ENCODE results near the gene ZBTB20. TPM values are rescaled to one million over a fixed set of nuclear protein-coding genes. Genes with fewer than 3 reads are reported as not detected.

ZBTB20 gene
- total RNA-seq, 5 donors from 2014 or later (not counting 1 experiment from before 2014, with no cell fraction given): 43.1 to 80.7 (median 48.4) TPM

- H3K27ac ChIP-seq (ENCODE audit: low read length): no peak overlapping the region
- ChIA-PET POLR2A (interaction anchor here in 1 of 2 donors (0.6 kb wide), 2 partner anchors 12 to 18 kb away, joined by 3 read pairs; no protein-coding TSS in a partner anchor), CTCF (no interaction called here)
- H3K4me1 ChIP-seq (ENCODE audit: control insufficient read depth in 1 of 2, extremely low read depth in 1 of 2, insufficient read depth in 2 of 2, low read length in 2 of 2): no peaks in the 10 kb centered on the region
- H3K36me3 ChIP-seq (ENCODE audit: control insufficient read depth in 2 of 2, extremely low read depth in 1 of 2, insufficient read depth in 1 of 2, low read length in 1 of 2): no peaks in the 10 kb centered on the region
- no CpG with 5 or more reads among the region's 2 CpGs for WGBS (ENCODE audit: insufficient coverage)
- no peaks in the 10 kb centered on the region for H3K27me3 Mint-ChIP-seq
- peaks cover 0 to 4% (median 0%) of the 10 kb centered on the region in 3 donors for H3K9me3 Mint-ChIP-seq
- H3K4me1 Mint-ChIP-seq: peaks cover 6 to 23% (median 17%) of the 10 kb centered on the region in 3 donors
- no peak overlapping the region for H3K27ac Mint-ChIP-seq
- no peak overlapping the region for H3K4me3 ChIP-seq (ENCODE audit: control insufficient read depth in 1 of 2, extremely low read depth in 1 of 2, low read length in 1 of 2)
- no peak overlapping the region for H3K4me3 Mint-ChIP-seq
- ATAC-seq (replicated peaks in 1 of 4) (no peak), DNase-seq (no peak)
- no peaks in the 10 kb centered on the region for H3K9me3 ChIP-seq
- H3K27me3 ChIP-seq (replicated peaks in 1 of 2; ENCODE audit: control insufficient read depth in 2 of 2, extremely low read depth in 1 of 2, insufficient read depth in 2 of 2, low read length in 1 of 2): no peaks in the 10 kb centered on the region
- H3K36me3 Mint-ChIP-seq: peaks cover 38% of the 10 kb centered on the region
Measured at GRCh38 chr3:114792159-114792918, 354.7 kb downstream of the ZBTB20 start.

- DNase-seq: no peak
- H3K4me1 ChIP-seq (ENCODE audit: control insufficient read depth in 1 of 2, extremely low read depth in 1 of 2, insufficient read depth in 2 of 2, low read length in 2 of 2): no peaks in the 10 kb centered on the region
- no peak overlapping the region for H3K4me3 ChIP-seq (ENCODE audit: control insufficient read depth in 1 of 2, extremely low read depth in 1 of 2, low read length in 1 of 2)
- H3K27me3 ChIP-seq (replicated peaks in 1 of 2; ENCODE audit: control insufficient read depth in 2 of 2, extremely low read depth in 1 of 2, insufficient read depth in 2 of 2, low read length in 1 of 2): no peaks in the 10 kb centered on the region
- H3K9me3 ChIP-seq: no peaks in the 10 kb centered on the region
- Mint-ChIP-seq H3K4me1 (peaks cover 4 to 20% (median 8%) of the 10 kb centered on the region in 3 donors), H3K36me3 (peaks cover 30% of the 10 kb centered on the region), H3K9me3 (peaks cover 0 to 4% (median 0%) of the 10 kb centered on the region in 3 donors), H3K4me3 (no peak overlapping the region), H3K27me3 (no peaks in the 10 kb centered on the region), H3K27ac (no peak overlapping the region)
- no peak for ATAC-seq (replicated peaks in 1 of 4)
- ChIA-PET POLR2A (no interaction called here), CTCF (no interaction called here)
- H3K36me3 ChIP-seq (ENCODE audit: control insufficient read depth in 2 of 2, extremely low read depth in 1 of 2, insufficient read depth in 1 of 2, low read length in 1 of 2): no peaks in the 10 kb centered on the region
- no peak overlapping the region for H3K27ac ChIP-seq (ENCODE audit: low read length)
Measured at GRCh38 chr3:114790752-114791151, 356.3 kb downstream of the ZBTB20 start.

GRCh38 chr3:114789803-114790202 lies 357.3 kb downstream of the ZBTB20 start:
- no CpG with 5 or more reads among the region's 1 CpG for WGBS (ENCODE audit: insufficient coverage)
- no peaks in the 10 kb centered on the region for H3K27me3 Mint-ChIP-seq

GRCh38 chr3:114775395-114775794 lies 371.7 kb downstream of the ZBTB20 start:
- Histone ChIP-seq H3K27me3 (replicated peaks in 1 of 2; ENCODE audit: control insufficient read depth in 2 of 2, extremely low read depth in 1 of 2, insufficient read depth in 2 of 2, low read length in 1 of 2) (no peaks in the 10 kb centered on the region), H3K4me1 (ENCODE audit: control insufficient read depth in 1 of 2, extremely low read depth in 1 of 2, insufficient read depth in 2 of 2, low read length in 2 of 2) (no peaks in the 10 kb centered on the region), H3K27ac (ENCODE audit: low read length) (no peak overlapping the region), H3K4me3 (ENCODE audit: control insufficient read depth in 1 of 2, extremely low read depth in 1 of 2, low read length in 1 of 2) (no peak overlapping the region), H3K36me3 (ENCODE audit: control insufficient read depth in 2 of 2, extremely low read depth in 1 of 2, insufficient read depth in 1 of 2, low read length in 1 of 2) (no peaks in the 10 kb centered on the region), H3K9me3 (peaks cover 6% of the 10 kb centered on the region)
- Mint-ChIP-seq H3K4me1 (peaks cover 0 to 1% (median 0%) of the 10 kb centered on the region in 3 donors), H3K9me3 (peaks cover 6 to 36% (median 34%) of the 10 kb centered on the region in 3 donors), H3K4me3 (no peak overlapping the region), H3K27me3 (no peaks in the 10 kb centered on the region), H3K27ac (no peak overlapping the region), H3K36me3 (peaks cover 58% of the 10 kb centered on the region)
- no peak for DNase-seq
- ChIA-PET POLR2A (no interaction called here), CTCF (no interaction called here)
- no CpG with 5 or more reads among the region's 2 CpGs for WGBS (ENCODE audit: insufficient coverage)
- ATAC-seq (replicated peaks in 1 of 4): no peak

More at GRCh38 chr3:114789803-114790202, 357.3 kb downstream of the ZBTB20 start:
- Mint-ChIP-seq H3K4me1 (peaks cover 4 to 17% (median 8%) of the 10 kb centered on the region in 3 donors), H3K4me3 (no peak overlapping the region), H3K36me3 (peaks cover 35% of the 10 kb centered on the region), H3K27ac (no peak overlapping the region), H3K9me3 (peaks cover 0 to 4% (median 0%) of the 10 kb centered on the region in 3 donors)
- Histone ChIP-seq H3K4me1 (ENCODE audit: control insufficient read depth in 1 of 2, extremely low read depth in 1 of 2, insufficient read depth in 2 of 2, low read length in 2 of 2) (no peaks in the 10 kb centered on the region), H3K9me3 (no peaks in the 10 kb centered on the region), H3K36me3 (ENCODE audit: control insufficient read depth in 2 of 2, extremely low read depth in 1 of 2, insufficient read depth in 1 of 2, low read length in 1 of 2) (no peaks in the 10 kb centered on the region), H3K27me3 (replicated peaks in 1 of 2; ENCODE audit: control insufficient read depth in 2 of 2, extremely low read depth in 1 of 2, insufficient read depth in 2 of 2, low read length in 1 of 2) (no peaks in the 10 kb centered on the region), H3K4me3 (ENCODE audit: control insufficient read depth in 1 of 2, extremely low read depth in 1 of 2, low read length in 1 of 2) (no peak overlapping the region), H3K27ac (ENCODE audit: low read length) (no peak overlapping the region)
- POLR2A ChIA-PET: no interaction called here
- CTCF ChIA-PET: no interaction called here
- DNase-seq: no peak
- ATAC-seq (replicated peaks in 1 of 4): no peak

GRCh38 chr3:114770874-114771273 lies 376.2 kb downstream of the ZBTB20 start:
- POLR2A ChIA-PET: interaction anchor here in 1 of 2 donors (0.6 kb wide), 1 partner anchor 46 kb away, joined by 3 read pairs; no protein-coding TSS in a partner anchor
- Histone ChIP-seq H3K9me3 (peaks cover 6% of the 10 kb centered on the region), H3K27ac (ENCODE audit: low read length) (no peak overlapping the region), H3K4me1 (ENCODE audit: control insufficient read depth in 1 of 2, extremely low read depth in 1 of 2, insufficient read depth in 2 of 2, low read length in 2 of 2) (no peaks in the 10 kb centered on the region), H3K4me3 (ENCODE audit: control insufficient read depth in 1 of 2, extremely low read depth in 1 of 2, low read length in 1 of 2) (no peak overlapping the region), H3K36me3 (ENCODE audit: control insufficient read depth in 2 of 2, extremely low read depth in 1 of 2, insufficient read depth in 1 of 2, low read length in 1 of 2) (no peaks in the 10 kb centered on the region), H3K27me3 (replicated peaks in 1 of 2; ENCODE audit: control insufficient read depth in 2 of 2, extremely low read depth in 1 of 2, insufficient read depth in 2 of 2, low read length in 1 of 2) (no peaks in the 10 kb centered on the region)
- DNase-seq (no peak), ATAC-seq (replicated peaks in 1 of 4) (no peak)
- peaks cover 52% of the 10 kb centered on the region for H3K36me3 Mint-ChIP-seq
- H3K27ac Mint-ChIP-seq: no peak overlapping the region
- whole genome bisulfite sequencing (ENCODE audit: insufficient coverage): no CpG with 5 or more reads among the region's 2 CpGs
- H3K4me3 Mint-ChIP-seq: no peak overlapping the region
- peaks cover 6 to 32% (median 28%) of the 10 kb centered on the region in 3 donors for H3K9me3 Mint-ChIP-seq
- CTCF ChIA-PET: no interaction called here
- peaks cover 10 to 19% (median 14%) of the 10 kb centered on the region in 3 donors for H3K4me1 Mint-ChIP-seq
- H3K27me3 Mint-ChIP-seq: no peaks in the 10 kb centered on the region

- no peaks in the 10 kb centered on the region for H3K27me3 Mint-ChIP-seq
- peaks cover 27 to 37% (median 29%) of the 10 kb centered on the region in 3 donors for H3K4me1 Mint-ChIP-seq
- peaks cover 0 to 4% (median 0%) of the 10 kb centered on the region in 3 donors for H3K9me3 Mint-ChIP-seq
- peaks cover 21% of the 10 kb centered on the region for H3K36me3 Mint-ChIP-seq
- POLR2A ChIA-PET: interaction anchor here in 1 of 2 donors (0.7 kb wide), 1 partner anchor 243 kb away, joined by 3 read pairs; no protein-coding TSS in a partner anchor
- WGBS (ENCODE audit: insufficient coverage): 47% methylated on average over 2 of the region's 4 CpGs
- H3K27me3 ChIP-seq (replicated peaks in 1 of 2; ENCODE audit: control insufficient read depth in 2 of 2, extremely low read depth in 1 of 2, insufficient read depth in 2 of 2, low read length in 1 of 2): no peaks in the 10 kb centered on the region
- CTCF ChIA-PET: no interaction called here
- H3K4me3 Mint-ChIP-seq: no peak overlapping the region
- no peaks in the 10 kb centered on the region for H3K9me3 ChIP-seq
- DNase-seq: peak in 4 of 35 experiments; percentile 1 to 2 (median 1)
- no peaks in the 10 kb centered on the region for H3K4me1 ChIP-seq (ENCODE audit: control insufficient read depth in 1 of 2, extremely low read depth in 1 of 2, insufficient read depth in 2 of 2, low read length in 2 of 2)
- no peak for ATAC-seq (replicated peaks in 1 of 4)
- H3K36me3 ChIP-seq (ENCODE audit: control insufficient read depth in 2 of 2, extremely low read depth in 1 of 2, insufficient read depth in 1 of 2, low read length in 1 of 2): no peaks in the 10 kb centered on the region
- no peak overlapping the region for H3K27ac Mint-ChIP-seq
- H3K4me3 ChIP-seq (ENCODE audit: control insufficient read depth in 1 of 2, extremely low read depth in 1 of 2, low read length in 1 of 2): no peak overlapping the region
- no peak overlapping the region for H3K27ac ChIP-seq (ENCODE audit: low read length)
Measured at GRCh38 chr3:114764056-114764492, 383.0 kb downstream of the ZBTB20 start.

Data from T-cell (primary cell).